DOHH2 (cell line): ENCODE data around the gene ST8SIA2.

Experiments used
- H3F3A ChIP-seq: fragments of 200-600 bp; sonication (generic), shearing (Covaris generic); 2 replicates; pipeline ENCODE4 v1.6.0; 2016; ENCODE audit warnings: antibody characterized with exemption, mild to moderate bottlenecking; ENCODE audit not compliant: control insufficient read depth, insufficient read depth
- H3K27ac ChIP-seq: fragments of 200-600 bp; sonication (generic); 2 replicates; pipeline ENCODE4 v1.5.1; 2014; ENCODE audit warnings: low read depth, mild to moderate bottlenecking, low read length, moderate library complexity
- H3K27me3 ChIP-seq: fragments of 200-600 bp; sonication (generic); 2 replicates; pipeline ENCODE4 v1.6.1; 2014; ENCODE audit warnings: mild to moderate bottlenecking, low read length, mixed read lengths; ENCODE audit not compliant: control insufficient read depth
- H3K36me3 ChIP-seq: fragments of 200-600 bp; sonication (generic); 2 replicates; pipeline ENCODE4 v1.6.1; 2014; ENCODE audit warnings: mild to moderate bottlenecking, low read length, moderate library complexity, mixed read lengths; ENCODE audit not compliant: control insufficient read depth
- H3K4me1 ChIP-seq: fragments of 200-600 bp; sonication (generic); 2 replicates; pipeline ENCODE4 v1.6.1; 2014; ENCODE audit warnings: mild to moderate bottlenecking, low read length, mixed read lengths; ENCODE audit not compliant: control insufficient read depth
- H3K4me2 ChIP-seq: fragments of 200-600 bp; sonication (generic); 2 replicates; pipeline ENCODE4 v1.6.0; 2014; ENCODE audit warnings: mild to moderate bottlenecking, low read length, moderate library complexity
- H3K4me3 ChIP-seq: fragments of 200-600 bp; sonication (generic); 2 replicates; pipeline ENCODE4 v1.5.1; 2014; ENCODE audit warnings: mild to moderate bottlenecking, low read length, mixed read lengths
- H3K79me2 ChIP-seq: fragments of 200-600 bp; sonication (generic); 2 replicates; pipeline ENCODE4 v1.6.1; 2014; ENCODE audit warnings: mild to moderate bottlenecking, low read length, mixed read lengths; ENCODE audit not compliant: control insufficient read depth
- H3K9me2 ChIP-seq: fragments of 200-600 bp; sonication (generic); replicated peaks from 2 replicates; pipeline ENCODE4 v1.6.1; 2014; ENCODE audit warnings: mild to moderate bottlenecking, low read length, mixed read lengths; ENCODE audit not compliant: control insufficient read depth
- H3K9me3 ChIP-seq: fragments of 200-600 bp; sonication (generic); 2 replicates; pipeline ENCODE4 v1.6.1; 2014; ENCODE audit warnings: antibody characterized with exemption, low read length, mixed read lengths; ENCODE audit not compliant: control insufficient read depth, insufficient read depth
- H4K20me1 ChIP-seq: fragments of 200-600 bp; sonication (generic); 2 replicates; pipeline ENCODE4 v1.6.0; 2014; ENCODE audit warnings: low read depth, mild to moderate bottlenecking, antibody characterized with exemption, low read length, moderate library complexity; ENCODE audit not compliant: control insufficient read depth, insufficient read depth
- EZH2phosphoT487 ChIP-seq: fragments of 200-600 bp; sonication (generic); IDR thresholded peaks from 2 replicates; pipeline ENCODE4 v1.6.1; 2017; ENCODE audit warnings: borderline replicate concordance, mild to moderate bottlenecking, antibody characterized with exemption, low read length, moderate library complexity, mixed read lengths
- TF ChIP-seq, protein P1 (sequence below): fragments of 200-600 bp; sonication (generic); IDR thresholded peaks from one replicate; pipeline ENCODE4 v1.5.1; 2014; ENCODE audit warnings: antibody characterized with exemption, mild to moderate bottlenecking, low read depth, low read length; ENCODE audit not compliant: poor library complexity, severe bottlenecking

The ST8SIA2 gene

GRCh38 chr15:92355307-92355706 is 38.4 kb upstream of the ST8SIA2 start:
- TF ChIP-seq, protein P1, sequence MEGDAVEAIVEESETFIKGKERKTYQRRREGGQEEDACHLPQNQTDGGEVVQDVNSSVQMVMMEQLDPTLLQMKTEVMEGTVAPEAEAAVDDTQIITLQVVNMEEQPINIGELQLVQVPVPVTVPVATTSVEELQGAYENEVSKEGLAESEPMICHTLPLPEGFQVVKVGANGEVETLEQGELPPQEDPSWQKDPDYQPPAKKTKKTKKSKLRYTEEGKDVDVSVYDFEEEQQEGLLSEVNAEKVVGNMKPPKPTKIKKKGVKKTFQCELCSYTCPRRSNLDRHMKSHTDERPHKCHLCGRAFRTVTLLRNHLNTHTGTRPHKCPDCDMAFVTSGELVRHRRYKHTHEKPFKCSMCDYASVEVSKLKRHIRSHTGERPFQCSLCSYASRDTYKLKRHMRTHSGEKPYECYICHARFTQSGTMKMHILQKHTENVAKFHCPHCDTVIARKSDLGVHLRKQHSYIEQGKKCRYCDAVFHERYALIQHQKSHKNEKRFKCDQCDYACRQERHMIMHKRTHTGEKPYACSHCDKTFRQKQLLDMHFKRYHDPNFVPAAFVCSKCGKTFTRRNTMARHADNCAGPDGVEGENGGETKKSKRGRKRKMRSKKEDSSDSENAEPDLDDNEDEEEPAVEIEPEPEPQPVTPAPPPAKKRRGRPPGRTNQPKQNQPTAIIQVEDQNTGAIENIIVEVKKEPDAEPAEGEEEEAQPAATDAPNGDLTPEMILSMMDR: no peak
- TF ChIP-seq EZH2phosphoT487: no peak
- H3K4me2 ChIP-seq: no peak overlapping the region
- no peaks in the 10 kb centered on the region for H3K4me1 ChIP-seq
- no peaks in the 10 kb centered on the region for H3K36me3 ChIP-seq
- no peaks in the 10 kb centered on the region for H3K27me3 ChIP-seq
- H3F3A ChIP-seq: no peaks in the 10 kb centered on the region
- no peaks in the 10 kb centered on the region for H3K9me3 ChIP-seq
- no peak overlapping the region for H3K27ac ChIP-seq
- no peaks in the 10 kb centered on the region for H4K20me1 ChIP-seq
- no peak overlapping the region for H3K4me3 ChIP-seq
- no peaks in the 10 kb centered on the region for H3K79me2 ChIP-seq
- H3K9me2 ChIP-seq: no peaks in the 10 kb centered on the region

DNA sequence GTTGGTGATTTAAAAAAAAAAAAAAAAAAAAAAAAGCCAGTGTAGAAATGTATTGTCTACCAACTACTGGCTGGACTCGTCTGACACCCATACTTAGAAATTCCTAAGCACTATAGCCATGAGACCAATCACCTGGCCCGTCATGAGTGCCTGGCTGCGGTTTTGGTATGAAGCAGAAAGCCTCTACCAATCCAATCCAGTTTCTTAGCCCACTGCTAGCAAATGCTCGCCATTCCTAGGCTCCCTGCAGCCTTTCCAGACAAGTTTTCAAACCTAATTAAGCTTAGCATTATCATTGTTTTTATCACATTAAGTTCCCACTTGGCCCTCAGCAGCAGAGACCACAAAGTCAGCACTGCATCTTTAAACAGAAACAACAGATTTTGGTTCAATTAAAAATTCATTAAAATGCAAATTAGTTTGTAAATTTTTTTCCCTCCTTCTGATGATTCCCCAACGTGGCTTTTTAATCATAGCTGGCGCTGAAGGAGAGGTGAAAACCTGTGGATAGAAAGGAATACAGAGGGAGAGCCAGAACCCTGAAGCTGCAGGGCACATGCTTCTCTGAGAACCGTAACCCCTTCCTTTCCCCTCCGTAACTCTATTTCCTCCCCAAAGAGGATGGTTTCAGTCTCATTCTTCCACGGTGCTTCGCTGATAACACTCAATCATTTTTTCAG is 32.2 kb upstream of the ST8SIA2 start:
- Histone ChIP-seq H3K9me3 (no peaks in the 10 kb centered on the region), H3K4me3 (no peak overlapping the region), H3K4me2 (no peak overlapping the region), H3K27ac (no peak overlapping the region), H3K9me2 (no peaks in the 10 kb centered on the region), H3K79me2 (no peaks in the 10 kb centered on the region), H3K4me1 (no peaks in the 10 kb centered on the region), H3K36me3 (no peaks in the 10 kb centered on the region), H3K27me3 (no peaks in the 10 kb centered on the region), H4K20me1 (no peaks in the 10 kb centered on the region), H3F3A (no peaks in the 10 kb centered on the region)
- no peak for TF ChIP-seq EZH2phosphoT487
- TF ChIP-seq, protein P1: no peak

GRCh38 chr15:92362001-92362350 is 31.7 kb upstream of the ST8SIA2 start:
- Histone ChIP-seq H3K36me3 (no peaks in the 10 kb centered on the region), H3K9me3 (no peaks in the 10 kb centered on the region), H3F3A (no peaks in the 10 kb centered on the region), H3K79me2 (no peaks in the 10 kb centered on the region), H3K27ac (no peak overlapping the region), H4K20me1 (no peaks in the 10 kb centered on the region), H3K27me3 (no peaks in the 10 kb centered on the region), H3K4me2 (no peak overlapping the region), H3K9me2 (no peaks in the 10 kb centered on the region), H3K4me1 (no peaks in the 10 kb centered on the region), H3K4me3 (no peak overlapping the region)
- TF ChIP-seq, protein P1: no peak
- TF ChIP-seq EZH2phosphoT487: no peak
